ENCODE results near the gene CHST15. TPM values are rescaled to one million over a fixed set of nuclear protein-coding genes. Genes with fewer than 3 reads are reported as not detected.

CHST15 gene
- total and polyA plus RNA-seq, 2 of the 8 experiments (the other 6 are each of a cell fraction or from before 2014, with no cell fraction given): 8.8 to 9.1 TPM

GRCh38 chr10:123997486-123998196 is 95.8 kb downstream of the CHST15 start:
- Histone ChIP-seq H3K79me2 (ENCODE audit: control insufficient read depth in 1 of 2, insufficient read depth in 2 of 2, low read length in 2 of 2) (no peaks in the 10 kb centered on the region), H2BK20ac (ENCODE audit: low read length) (0 out of 2 replicates have a peak overlapping the region, but pooled peaks have one; percentile 21), H3K79me1 (ENCODE audit: low read depth, low read length) (no peaks in the 10 kb centered on the region), H2BK15ac (ENCODE audit: low read length) (peak overlapping the region; percentile 76; the same call in 1 of the 2 replicates), H3K9ac (replicated peaks in 1 of 4; ENCODE audit: extremely low read depth in 1 of 4, low read depth in 3 of 4, low read length in 3 of 4) (no peak overlapping the region; a peak in 1 of 7 replicates), H2BK12ac (ENCODE audit: low read depth, low read length) (peak overlapping the region; percentile 80; the same call in 1 of the 2 replicates), H3K4me2 (ENCODE audit: insufficient read depth in 1 of 2, low read depth in 2 of 2, low read length in 2 of 2) (no peak overlapping the region), H2BK5ac (ENCODE audit: low read depth, low read length) (no peak overlapping the region), H3K4me1 (replicated peaks in 1 of 4; ENCODE audit: control insufficient read depth in 3 of 4, insufficient read depth in 4 of 4, low read length in 3 of 4) (peaks cover 0 to 12% (median 3%) of the 10 kb centered on the region in 4 experiments; a peak in 5 of 7 replicates), H3K36me3 (ENCODE audit: control insufficient read depth in 2 of 4, insufficient read depth in 4 of 4, low read length in 3 of 4) (no peaks in the 10 kb centered on the region), H2AK5ac (ENCODE audit: low read depth, low read length) (no peak overlapping the region), H3K4ac (replicated peaks; ENCODE audit: insufficient read length, low read depth, low read length) (no peak overlapping the region), H3K27me3 (replicated peaks in 1 of 4; ENCODE audit: control insufficient read depth in 3 of 4, extremely low read depth in 1 of 4, insufficient read depth in 3 of 4, low read length in 3 of 4) (peaks cover 0 to 14% (median 10%) of the 10 kb centered on the region in 4 experiments; a peak in 6 of 7 replicates), H3K23me2 (ENCODE audit: low read depth, low read length) (peaks cover 5% of the 10 kb centered on the region; the same call in 1 of the 2 replicates), H3K4me3 (ENCODE audit: extremely low read depth in 1 of 4, insufficient read depth in 2 of 4, low read depth in 3 of 4, low read length in 4 of 4) (no peak overlapping the region), H3K23ac (ENCODE audit: insufficient read length) (no peak overlapping the region), H3K14ac (ENCODE audit: insufficient read length) (no peak overlapping the region), H3K9me3 (ENCODE audit: insufficient read depth in 2 of 2, low read depth in 1 of 2, low read length in 1 of 2) (no peaks in the 10 kb centered on the region), H2AFZ (ENCODE audit: low read length) (no peak overlapping the region), H4K91ac (replicated peaks; ENCODE audit: insufficient read length, low read length) (no peak overlapping the region), H2BK120ac (replicated peaks; ENCODE audit: low read depth, low read length) (no peak overlapping the region), H3K18ac (ENCODE audit: extremely low read depth, low read length) (no peak overlapping the region), H4K20me1 (replicated peaks in 1 of 2; ENCODE audit: control insufficient read depth in 1 of 2, insufficient read depth in 2 of 2, low read length in 2 of 2) (no peaks in the 10 kb centered on the region), H4K8ac (ENCODE audit: extremely low read depth, insufficient read depth, low read length) (no peak overlapping the region), H3K56ac (replicated peaks; ENCODE audit: insufficient read length, low read depth, low read length) (no peak overlapping the region), H3K27ac (ENCODE audit: low read depth, low read length) (no peak overlapping the region), H4K5ac (ENCODE audit: insufficient read length, low read depth, low read length) (no peak overlapping the region)
- ChIA-PET POLR2A (ENCODE audit: partially characterized antibody) (no interaction called here), CTCF (ENCODE audit: partially characterized antibody) (interaction anchor here (0.6 to 5.4 kb wide), 16 partner anchors 10 to 392 kb away, joined by 3 to 79 read pairs (median 4); no protein-coding TSS in a partner anchor)
- FAIRE-seq: no peak
- no peak for DNase-seq (ENCODE audit: low read depth in 1 of 2, low spot score in 2 of 2)
- WGBS, 2 experiments (ENCODE audit: extremely low coverage in 1 of 2, insufficient coverage in 1 of 2, insufficient read length in 1 of 2, insufficient replicate concordance in 2 of 2, low coverage in 1 of 2, low lambda C conversion rate in 2 of 2, missing lambda C conversion rate in 1 of 2): 89% methylated on average over 7 of the region's 7 CpGs; no CpG with 5 or more reads in 1 of the 2 experiments
- no peak for TF ChIP-seq EGR1 (IDR thresholded peaks at IDR 0.05; ENCODE audit: borderline replicate concordance, low read depth, low read length)
- no peak for TF ChIP-seq EP300 (IDR thresholded peaks at IDR 0.05; ENCODE audit: borderline replicate concordance in 1 of 2, low read depth in 2 of 2, low read length in 2 of 2)
- TF ChIP-seq SUZ12 (IDR thresholded peaks at IDR 0.05; ENCODE audit: low read length): no peak
- TF ChIP-seq TAF7 (optimal IDR thresholded peaks at IDR 0.05; ENCODE audit: borderline replicate concordance, low read depth, low read length): no peak
- TF ChIP-seq CHD1 (IDR thresholded peaks at IDR 0.05; ENCODE audit: low read depth, low read length): no peak
- no peak for TF ChIP-seq JUND (IDR thresholded peaks at IDR 0.05; ENCODE audit: low read length)
- no peak for TF ChIP-seq KDM5A (IDR thresholded peaks at IDR 0.05; ENCODE audit: low read length)
- no peak for TF ChIP-seq TEAD4 (IDR thresholded peaks at IDR 0.05; ENCODE audit: low read depth, low read length)
